GM12874 (cell line): ENCODE data around the gene C6orf120.

Experiments
- CTCF ChIP-seq: IDR thresholded peaks from 2 replicates; pipeline ENCODE4 v1.5.1; 2011; ENCODE audit warnings: low read depth, mild to moderate bottlenecking, control low read depth, low read length, moderate library complexity; ENCODE audit not compliant: insufficient read depth

C6orf120 gene

DNA sequence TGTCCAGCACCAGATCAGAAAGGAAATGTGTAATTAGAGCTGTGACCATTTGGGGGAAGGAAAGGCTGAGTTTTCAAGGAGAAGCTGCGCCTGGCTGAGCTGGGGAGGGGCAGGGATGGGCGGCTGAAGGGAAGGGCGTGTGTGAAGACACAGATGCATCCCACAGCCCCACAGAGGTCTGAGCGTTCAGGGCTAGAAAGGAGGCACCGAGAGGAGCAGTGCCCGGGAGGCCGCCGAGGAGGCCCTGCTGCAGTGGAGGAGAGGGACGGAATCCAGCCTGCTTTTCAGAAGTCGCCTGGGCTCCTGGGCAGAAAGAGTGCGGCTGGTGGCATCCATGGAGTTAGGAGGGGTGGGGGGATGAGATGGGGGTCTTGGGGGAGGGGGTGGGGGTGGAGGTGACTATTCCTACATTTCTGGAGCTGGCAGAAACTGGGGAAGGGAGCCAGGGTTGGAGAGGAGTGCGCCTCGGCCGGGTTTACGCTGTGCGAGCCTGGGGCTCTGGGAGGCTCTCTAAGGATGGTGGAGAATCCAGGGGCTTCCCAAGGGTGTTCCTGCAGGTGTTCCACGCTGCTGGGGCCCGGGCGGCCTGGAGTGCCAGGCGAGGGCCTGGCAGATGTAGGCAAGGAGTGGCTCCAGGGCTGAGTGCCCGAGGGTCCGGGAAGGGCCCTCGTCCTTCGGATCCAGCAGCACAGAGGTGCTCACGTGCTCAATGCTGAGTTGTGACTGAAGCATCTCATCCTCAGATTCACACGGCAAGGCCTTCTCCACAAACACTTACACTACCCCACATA is 41.9 kb upstream of the C6orf120 start:
- no peak for TF ChIP-seq CTCF

DNA sequence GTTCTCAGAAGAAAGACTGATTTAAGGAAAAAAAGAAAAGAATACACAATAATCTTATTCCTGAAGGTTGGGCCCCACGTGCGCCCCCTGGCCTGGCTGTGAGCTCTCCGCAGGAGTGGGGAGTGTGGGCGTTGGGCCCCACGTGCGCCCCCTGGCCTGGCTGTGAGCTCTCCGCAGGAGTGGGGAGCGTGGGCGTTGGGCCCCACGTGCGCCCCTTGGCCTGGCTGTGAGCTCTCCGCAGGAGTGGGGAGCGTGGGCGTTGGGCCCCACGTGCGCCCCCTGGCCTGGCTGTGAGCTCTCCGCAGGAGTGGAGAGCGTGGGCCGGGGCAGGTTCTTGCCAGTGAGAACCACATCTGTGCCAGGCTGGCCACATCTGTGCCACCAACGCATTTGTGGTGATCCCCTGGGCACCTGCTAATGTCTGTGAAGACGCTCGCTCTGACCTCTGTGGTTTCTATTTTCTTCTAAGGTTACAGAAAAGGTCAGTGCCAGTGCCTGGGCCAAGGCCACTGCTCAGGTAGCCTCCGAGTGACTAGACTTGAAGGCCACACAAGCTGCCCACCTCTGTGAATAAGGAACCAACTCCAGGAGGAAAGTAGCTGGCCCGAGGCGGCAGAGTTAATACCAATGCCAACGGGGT is 41.1 kb upstream of the C6orf120 start:
- TF ChIP-seq CTCF: no peak

- no peak for TF ChIP-seq CTCF
Measured at GRCh38 chr6:169661391-169661756, 40.6 kb upstream of the C6orf120 start.

DNA sequence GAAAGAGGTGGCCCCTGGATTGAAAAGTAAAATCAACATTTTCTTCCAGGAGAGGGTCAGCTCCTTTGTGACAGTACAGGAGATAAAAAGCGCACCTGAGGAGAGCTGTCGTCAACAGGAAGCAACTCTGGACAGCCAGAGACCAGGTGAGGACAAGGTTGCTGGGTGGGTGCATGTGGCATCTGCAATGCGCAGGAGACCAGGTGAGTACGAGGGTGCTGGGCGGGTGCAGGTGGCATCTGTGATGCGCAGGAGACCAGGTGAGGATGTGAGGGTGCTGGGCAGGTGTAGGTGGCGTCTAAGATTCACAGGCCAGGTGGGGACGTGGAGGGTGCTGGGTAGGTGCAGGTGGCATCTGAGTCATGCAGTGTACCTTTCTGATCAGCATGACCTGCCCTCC is 38.5 kb upstream of the C6orf120 start:
- no peak for TF ChIP-seq CTCF

GRCh38 chr6:169664227-169664626 is 37.7 kb upstream of the C6orf120 start:
- no peak for TF ChIP-seq CTCF

- no peak for TF ChIP-seq CTCF
Measured at GRCh38 chr6:169665289-169665688, 36.6 kb upstream of the C6orf120 start.

DNA sequence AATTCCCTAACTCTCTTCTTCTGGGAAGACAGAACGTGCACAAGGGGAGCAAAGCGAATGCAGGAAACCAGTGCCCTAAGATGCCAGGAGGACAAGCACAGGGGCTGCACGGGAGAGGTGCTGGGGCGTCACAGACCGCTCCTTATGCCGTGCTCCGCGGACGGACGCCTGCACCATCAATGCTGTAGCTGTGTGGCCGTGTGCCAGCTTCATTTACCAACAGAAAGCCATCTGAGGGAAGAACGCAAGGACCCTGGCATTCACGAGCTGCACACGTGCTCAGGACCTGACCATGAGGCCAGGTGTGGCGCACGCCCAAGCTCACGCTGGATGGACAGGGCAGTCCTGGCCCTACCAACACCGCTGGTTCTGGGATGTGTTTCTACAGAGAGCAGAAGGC is 35.5 kb upstream of the C6orf120 start:
- no peak for TF ChIP-seq CTCF
